ENCODE results near the gene SUGCT. TPM values are rescaled to one million over a fixed set of nuclear protein-coding genes. Genes with fewer than 3 reads are reported as not detected.

Gene SUGCT
- total and polyA plus RNA-seq, 10 donors = 1.4 to 13.6 (median 2.5) TPM

- 83 to 94% (median 88%) methylated on average over 2 of the region's 2 CpGs for WGBS, 5 donors
- H3K4me1 ChIP-seq = no peaks in the 10 kb centered on the region
- no peaks in the 10 kb centered on the region for H3K36me3 ChIP-seq
- no peak for DNase-seq
- no peaks in the 10 kb centered on the region for H3K9me3 ChIP-seq
- TF ChIP-seq POLR2AphosphoS5 (IDR thresholded peaks at IDR 0.05) = no peak
- TF ChIP-seq POLR2A (IDR thresholded peaks at IDR 0.05) = no peak
- no peak for TF ChIP-seq CTCF (IDR thresholded peaks at IDR 0.05 in 8 of 11, conservative IDR thresholded peaks at IDR 0.05 in 3 of 11)
- intact Hi-C loops (cut with DNase I; ENCODE audit: low total_unique reads) = no loop called here
- no peak overlapping the region for H3K4me3 ChIP-seq
- no peak overlapping the region for H3K27ac ChIP-seq
- no peaks in the 10 kb centered on the region for H3K27me3 ChIP-seq (replicated peaks in 1 of 7)
Observed at GRCh38 chr7:40612298-40612697, 477.5 kb downstream of the SUGCT start.

GRCh38 chr7:40619647-40620046 lies 484.8 kb downstream of the SUGCT start:
- no peaks in the 10 kb centered on the region for H3K27me3 ChIP-seq (replicated peaks in 1 of 7)
- no peak for TF ChIP-seq POLR2AphosphoS5 (IDR thresholded peaks at IDR 0.05)
- TF ChIP-seq POLR2A (IDR thresholded peaks at IDR 0.05) = no peak
- TF ChIP-seq CTCF (IDR thresholded peaks at IDR 0.05 in 8 of 11, conservative IDR thresholded peaks at IDR 0.05 in 3 of 11) = no peak
- H3K9me3 ChIP-seq = no peaks in the 10 kb centered on the region
- DNase-seq = no peak
- H3K36me3 ChIP-seq = no peaks in the 10 kb centered on the region
- H3K4me3 ChIP-seq = no peak overlapping the region
- H3K4me1 ChIP-seq = no peaks in the 10 kb centered on the region
- H3K27ac ChIP-seq = no peak overlapping the region
- WGBS, 5 donors = 67 to 79% (median 76%) methylated on average over 1 of the region's 1 CpG
- intact Hi-C loops (cut with DNase I; ENCODE audit: low total_unique reads) = no loop called here

GRCh38 chr7:40621592-40621998 lies 486.8 kb downstream of the SUGCT start:
- H3K9me3 ChIP-seq = no peaks in the 10 kb centered on the region
- intact Hi-C loops (cut with DNase I; ENCODE audit: low total_unique reads) = no loop called here
- TF ChIP-seq CTCF (IDR thresholded peaks at IDR 0.05 in 8 of 11, conservative IDR thresholded peaks at IDR 0.05 in 3 of 11) = no peak
- no peaks in the 10 kb centered on the region for H3K36me3 ChIP-seq
- WGBS, 5 donors = 85 to 95% (median 87%) methylated on average over 4 of the region's 4 CpGs
- no peak overlapping the region for H3K27ac ChIP-seq
- DNase-seq = no peak
- H3K4me1 ChIP-seq = no peaks in the 10 kb centered on the region
- no peak overlapping the region for H3K4me3 ChIP-seq
- no peaks in the 10 kb centered on the region for H3K27me3 ChIP-seq (replicated peaks in 1 of 7)

- H3K4me3 ChIP-seq = no peak overlapping the region
- 75 to 95% (median 86%) methylated on average over 3 of the region's 3 CpGs for WGBS, 5 donors
- no peaks in the 10 kb centered on the region for H3K36me3 ChIP-seq
- intact Hi-C loops (cut with DNase I; ENCODE audit: low total_unique reads) = no loop called here
- H3K27ac ChIP-seq = no peak overlapping the region
- no peak for DNase-seq
- H3K27me3 ChIP-seq (replicated peaks in 1 of 7) = no peaks in the 10 kb centered on the region
- H3K4me1 ChIP-seq = no peaks in the 10 kb centered on the region
- H3K9me3 ChIP-seq = no peaks in the 10 kb centered on the region
- TF ChIP-seq POLR2AphosphoS5 (IDR thresholded peaks at IDR 0.05) (no peak), POLR2A (IDR thresholded peaks at IDR 0.05) (no peak), CTCF (IDR thresholded peaks at IDR 0.05 in 8 of 11, conservative IDR thresholded peaks at IDR 0.05 in 3 of 11) (no peak)
Observed at GRCh38 chr7:40622941-40623501, 488.2 kb downstream of the SUGCT start.
